NAMALWA (cell line): Measurements from ENCODE around the gene ANXA6.

Experiments
- DNase-seq: peaks from one replicate; pipeline ENCODE4 v3.0.0-alpha.2; 2015; ENCODE audit warnings: low spot score

ANXA6 gene

DNA sequence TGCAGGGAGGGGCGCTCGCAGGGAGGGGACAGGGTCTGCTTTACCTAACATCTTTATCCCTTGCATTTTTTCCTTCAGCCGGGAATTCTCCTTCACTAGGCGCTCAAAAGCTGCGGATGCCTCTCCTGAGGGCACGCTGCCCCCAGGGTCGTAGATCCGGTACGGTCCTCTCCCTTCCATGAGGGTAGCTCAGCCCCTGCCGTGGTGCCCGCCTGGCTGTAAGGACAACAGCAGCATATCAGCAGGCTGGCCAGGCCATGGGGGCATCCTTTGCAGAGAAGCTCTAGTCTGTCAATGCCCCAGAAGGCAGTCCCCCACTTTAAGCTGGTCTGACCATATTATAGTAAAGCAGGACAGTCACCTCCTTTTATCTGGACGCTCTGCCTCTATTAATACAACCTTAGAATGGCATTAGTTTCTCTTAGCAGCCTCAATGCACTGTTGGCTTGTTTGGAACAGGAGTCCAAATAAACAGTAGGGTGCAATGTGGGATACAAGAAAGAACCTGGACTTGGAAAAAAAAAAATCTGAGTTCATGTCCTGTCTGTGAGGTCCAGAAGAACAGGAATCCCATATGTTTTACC is 92.6 kb downstream of the ANXA6 start:
- no peak for DNase-seq

DNA sequence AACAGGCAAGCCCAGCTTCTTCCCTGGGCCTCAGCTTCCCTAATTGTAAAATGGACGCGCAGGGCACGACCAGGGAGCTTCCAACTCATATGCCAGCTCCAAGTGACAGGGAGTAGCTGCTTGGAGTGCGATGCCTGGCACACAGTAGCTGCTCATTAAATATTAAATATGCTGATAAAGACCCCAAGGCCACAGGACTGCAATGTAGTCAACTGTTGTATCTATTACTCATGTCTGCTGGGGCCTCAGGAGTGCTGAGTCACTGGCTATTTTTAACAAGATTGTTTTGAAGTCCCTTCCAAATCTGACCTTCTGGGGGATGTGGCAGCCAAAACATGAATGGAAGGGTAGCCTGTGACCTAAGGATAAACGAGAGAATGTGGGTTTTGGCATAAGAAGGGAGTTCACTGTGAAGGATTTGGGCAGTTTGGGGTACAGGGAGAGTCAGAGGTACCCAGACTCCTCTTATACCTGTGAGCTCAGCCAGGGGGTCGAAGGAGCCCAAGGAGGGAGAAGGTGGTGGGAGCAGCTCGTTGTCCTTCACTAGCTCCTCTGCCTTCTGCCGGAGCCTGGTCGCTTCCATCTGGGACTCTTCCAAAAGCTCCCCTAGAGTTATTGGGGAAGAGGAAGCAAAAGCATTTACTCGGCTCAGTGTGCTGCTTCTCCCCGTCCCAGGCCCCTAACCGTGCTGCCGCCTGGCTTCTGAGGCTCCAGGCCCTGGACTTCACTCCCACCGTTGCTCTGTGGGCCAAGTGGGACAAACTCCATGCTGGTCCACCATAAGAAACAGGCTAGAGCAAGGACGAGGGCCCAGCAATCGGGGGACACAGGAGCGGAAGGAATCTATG is 94.2 kb downstream of the ANXA6 start:
- no peak for DNase-seq

DNA sequence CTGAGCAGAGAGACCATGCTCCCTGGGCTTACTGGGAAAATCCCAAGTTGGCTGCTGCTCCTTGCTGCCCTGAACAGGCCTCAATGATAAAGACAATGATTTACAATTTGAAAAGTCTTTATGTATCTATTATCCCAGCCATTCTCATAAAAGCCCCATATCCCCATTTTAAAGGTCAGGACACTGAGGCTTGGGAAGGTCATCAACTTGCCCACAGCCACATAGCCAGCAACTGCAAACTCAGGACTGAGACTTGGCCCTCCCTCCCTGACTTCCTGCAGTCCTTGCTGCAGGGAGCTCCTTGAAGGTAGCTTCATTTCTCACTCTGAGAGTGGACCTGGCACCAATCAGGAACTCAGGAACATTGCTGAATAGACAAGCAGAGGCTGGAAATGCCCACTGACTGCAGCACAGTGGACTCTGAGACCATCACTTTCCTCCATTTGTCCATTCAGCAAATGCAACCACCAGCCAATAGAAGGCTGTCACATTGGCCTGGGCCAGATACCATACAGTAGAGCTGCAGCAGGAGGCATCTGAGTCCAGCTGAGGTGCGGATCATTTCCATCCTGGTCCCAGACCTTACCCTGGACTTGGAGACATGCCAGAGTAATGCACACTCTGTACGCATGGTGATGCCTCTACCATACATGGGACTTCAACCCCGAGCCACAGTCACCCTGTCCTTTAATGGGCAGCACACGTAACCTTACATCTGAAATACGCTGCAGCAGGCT is 95.0 kb downstream of the ANXA6 start:
- no peak for DNase-seq

DNA sequence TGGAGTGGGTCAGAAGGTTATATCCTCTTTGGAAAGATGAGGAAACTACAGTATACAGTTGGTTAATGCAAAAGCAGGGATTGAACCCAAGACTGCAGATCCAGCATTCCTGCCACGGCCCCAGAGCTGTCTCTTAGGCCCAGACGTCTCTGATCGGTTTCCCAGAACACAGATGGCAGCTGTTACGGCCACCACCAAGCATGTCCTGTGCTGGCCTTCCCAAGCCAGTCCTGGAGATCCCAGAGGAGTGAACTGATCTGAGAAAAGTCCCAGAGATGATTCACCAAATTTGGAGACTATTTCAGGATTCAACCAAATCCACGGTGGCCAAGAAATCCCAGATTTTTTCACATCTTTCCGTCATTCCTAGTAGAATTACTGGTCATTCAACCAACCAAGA is 96.8 kb downstream of the ANXA6 start:
- DNase-seq: no peak

DNA sequence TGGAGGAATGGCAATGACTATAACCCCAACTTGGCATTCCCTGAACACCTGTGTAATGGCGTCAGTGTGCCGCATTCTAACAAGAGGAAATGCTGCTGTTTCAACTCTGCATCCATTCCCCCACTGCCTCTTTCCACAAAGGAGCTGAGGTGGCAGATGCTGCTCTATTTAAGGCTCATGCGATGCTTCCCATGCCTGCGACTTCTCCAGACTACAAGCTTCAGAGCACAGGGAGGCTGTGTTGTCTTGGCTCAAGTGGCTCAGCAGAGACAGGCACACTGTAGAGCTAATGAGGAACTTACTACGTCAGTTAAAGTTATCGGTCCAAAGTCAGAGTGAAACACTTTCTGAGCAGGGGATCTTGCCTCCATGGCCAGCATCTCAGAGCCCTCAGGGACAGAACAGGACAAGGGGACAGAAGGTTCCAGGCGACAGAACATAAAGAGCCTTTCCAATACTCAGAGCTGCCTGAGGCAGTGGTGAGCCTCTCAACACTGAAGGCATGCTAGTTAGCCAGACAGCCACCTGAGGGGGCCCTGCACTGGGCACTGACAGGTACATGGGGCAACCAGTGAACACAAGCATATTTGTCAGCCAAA is 98.6 kb downstream of the ANXA6 start:
- DNase-seq: peak; percentile 28

DNA sequence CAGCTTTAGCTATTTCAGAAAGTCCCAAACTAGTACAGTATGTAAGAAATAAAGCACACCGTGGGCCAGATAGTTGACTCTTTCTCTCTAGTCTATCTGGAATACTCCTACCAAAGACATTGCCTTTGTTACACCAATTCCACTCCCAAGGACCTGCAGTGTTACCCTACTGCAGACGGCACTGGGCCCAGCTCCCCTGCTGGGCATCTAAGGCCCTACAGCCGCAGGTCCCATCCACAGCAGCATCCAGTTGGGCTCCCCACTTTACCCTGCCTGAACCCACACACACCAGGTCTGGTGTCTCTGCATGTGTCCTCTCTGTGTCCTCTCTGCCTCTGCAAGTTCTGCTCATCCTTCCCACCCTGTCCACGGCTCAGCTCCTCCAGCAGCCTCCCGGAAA is 99.3 kb downstream of the ANXA6 start:
- DNase-seq: no peak

DNA sequence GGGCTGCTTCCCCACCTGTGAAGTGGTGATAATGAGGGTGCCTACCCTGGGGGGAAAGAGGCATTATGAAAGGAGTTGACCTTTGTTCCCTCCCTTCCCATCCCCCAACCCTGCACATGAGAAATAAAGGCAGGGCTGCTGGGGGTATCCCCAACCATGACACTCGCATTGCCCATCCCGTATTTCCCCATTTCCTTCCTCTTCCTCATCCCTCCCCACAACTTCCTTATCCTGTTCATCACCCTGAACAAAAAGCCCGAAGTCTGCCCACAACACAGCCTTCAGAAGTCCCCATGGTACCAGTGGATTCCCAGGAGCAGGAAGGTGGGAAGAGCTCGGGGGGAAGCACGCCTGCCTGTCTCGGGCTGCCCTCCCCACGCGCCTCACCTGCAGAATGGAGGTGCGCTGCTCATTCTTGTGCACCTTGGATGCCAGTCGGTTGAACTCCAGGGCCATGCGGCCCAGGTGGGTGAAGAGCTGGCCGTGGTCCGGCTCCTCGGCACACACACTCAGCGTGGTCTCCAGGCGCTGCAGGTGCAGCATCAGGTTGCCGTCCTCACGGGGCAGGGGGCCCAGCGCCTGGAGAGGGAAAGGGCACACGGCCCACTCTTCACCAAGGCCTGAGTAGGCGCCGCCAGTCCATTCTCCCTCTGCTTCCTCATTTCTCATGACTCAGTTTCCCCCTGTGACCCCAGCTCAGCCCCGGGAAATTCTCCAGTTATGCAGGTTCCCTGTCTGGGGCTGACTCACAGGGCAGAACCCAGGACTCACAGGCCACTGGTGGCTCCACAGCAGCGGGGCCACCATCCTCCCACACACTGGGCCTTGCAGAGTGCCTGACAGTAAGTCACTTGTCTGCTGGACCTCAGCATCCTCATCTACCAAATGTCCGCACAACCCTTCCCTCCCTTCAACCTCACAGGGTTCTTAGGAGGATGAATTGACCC is 100.9 kb downstream of the ANXA6 start:
- DNase-seq: no peak

DNA sequence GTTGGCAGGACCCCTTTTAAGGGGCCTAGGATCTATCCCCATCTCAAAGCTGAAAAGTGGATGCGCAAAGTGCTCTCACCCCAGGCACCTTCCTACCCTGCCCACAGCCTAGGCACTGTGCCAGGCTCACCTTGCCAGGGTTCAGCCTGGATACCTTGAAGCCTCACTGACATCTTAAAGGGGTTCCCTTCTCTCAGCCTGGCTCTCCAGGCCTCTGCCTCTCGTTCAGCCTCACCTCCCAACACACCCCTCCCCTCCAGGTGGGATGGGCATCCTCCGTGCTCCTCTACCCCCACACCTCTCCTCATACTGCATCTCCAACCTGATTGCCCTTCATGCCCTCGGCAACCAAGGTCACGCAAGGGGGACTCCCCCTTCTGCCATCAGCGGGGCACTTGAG is 102.2 kb downstream of the ANXA6 start:
- DNase-seq: no peak

DNA sequence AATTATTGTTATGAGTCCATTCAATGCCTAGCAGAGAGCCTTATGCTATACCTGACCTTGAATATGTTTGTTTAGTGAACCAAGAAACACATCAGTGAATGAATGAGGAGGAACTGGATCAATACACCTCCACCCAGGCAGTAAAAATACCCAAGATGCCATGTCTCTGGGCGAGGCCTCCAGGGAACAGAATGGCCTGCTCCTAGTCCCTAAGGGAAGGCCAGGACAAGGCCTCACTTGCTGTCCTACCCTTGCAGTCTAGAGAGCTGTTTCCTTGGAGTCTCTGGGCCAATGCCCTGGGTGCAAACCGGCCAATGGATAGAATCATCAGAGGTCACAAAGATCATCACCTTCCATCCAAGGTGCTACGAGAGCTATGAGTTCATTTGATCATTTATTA is 102.9 kb downstream of the ANXA6 start:
- DNase-seq: no peak

DNA sequence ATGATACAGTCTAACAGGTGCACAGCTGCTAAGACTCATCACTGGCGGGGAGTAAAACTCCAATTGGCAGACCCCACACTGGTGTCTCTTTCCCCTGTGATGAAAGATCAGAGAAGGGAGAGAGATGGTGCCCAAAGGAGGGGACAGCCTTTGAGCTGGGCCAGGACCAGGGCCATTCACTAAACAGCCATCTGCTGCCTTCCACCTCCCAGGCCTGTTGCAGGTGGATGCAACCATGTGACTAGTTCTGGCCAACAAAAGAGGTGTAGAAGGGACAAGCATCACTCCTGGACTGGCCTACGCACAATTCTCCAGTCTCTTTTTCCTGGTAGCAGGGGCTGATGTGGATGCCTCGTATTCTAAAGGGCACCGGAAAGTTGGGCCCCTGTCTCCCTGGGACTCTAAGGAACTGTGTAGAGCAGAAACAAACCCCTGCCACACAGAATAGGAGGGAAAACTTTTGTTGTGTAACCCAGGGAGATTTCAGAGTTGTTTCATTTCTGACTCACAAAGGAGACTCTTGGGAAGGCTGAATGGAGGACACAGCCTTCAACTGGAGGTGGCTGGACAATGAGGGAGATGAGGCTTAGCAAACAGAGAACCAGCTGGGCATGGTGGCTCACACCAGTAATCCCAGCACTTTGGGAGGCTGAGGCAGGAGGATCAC is 103.7 kb downstream of the ANXA6 start:
- DNase-seq: no peak

DNA sequence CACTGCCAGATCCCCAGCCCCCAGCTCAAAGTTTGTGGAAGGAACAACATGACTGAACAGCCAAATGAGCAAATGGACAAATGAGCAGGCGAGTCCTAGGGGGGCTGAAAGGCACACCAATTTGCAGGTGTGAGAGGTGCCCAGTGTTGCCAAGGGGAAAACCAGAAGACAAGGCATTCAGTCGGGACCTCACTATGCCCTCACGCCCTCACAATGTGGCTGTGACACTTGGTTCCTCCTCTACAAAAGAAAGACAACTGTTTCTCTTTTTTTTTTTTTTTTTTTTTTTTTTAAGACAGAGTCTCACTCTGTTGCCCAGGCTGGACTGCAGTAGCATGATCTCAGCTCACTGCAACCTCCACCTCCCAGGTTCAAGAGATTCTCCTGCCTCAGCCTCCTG is 104.7 kb downstream of the ANXA6 start:
- DNase-seq: no peak

DNA sequence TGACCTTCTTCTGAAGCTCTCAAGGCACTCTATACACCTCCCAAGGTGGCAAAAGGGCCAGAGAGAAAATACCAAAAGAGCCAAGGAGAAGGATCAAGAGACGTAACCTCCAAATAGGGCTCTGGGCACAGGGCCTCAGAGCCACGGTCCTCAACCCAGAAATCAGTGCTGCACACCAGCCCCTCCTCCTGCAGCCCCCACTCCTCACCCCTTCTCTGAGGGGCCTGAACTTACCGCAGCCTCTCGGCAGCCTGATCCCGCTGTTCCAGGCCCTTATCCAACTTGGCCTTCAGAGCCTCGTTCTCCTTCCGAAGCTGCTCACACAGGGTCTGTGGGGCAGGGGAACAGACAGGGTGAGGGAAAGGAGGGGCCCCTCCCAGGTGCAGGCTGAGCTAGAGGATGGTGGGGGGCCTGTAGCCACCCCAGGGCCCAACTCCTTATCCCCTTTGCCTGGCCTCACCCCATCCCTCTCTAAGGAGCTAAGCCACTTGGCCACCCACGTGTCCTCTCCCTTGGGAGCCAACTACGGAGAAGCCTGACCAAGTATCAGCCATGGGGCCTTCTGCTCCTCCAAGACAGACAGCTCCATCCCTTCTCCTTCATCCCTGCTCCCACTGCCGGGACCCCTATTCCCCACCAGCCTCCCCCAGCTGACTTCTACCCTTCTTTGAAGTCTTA is 105.5 kb downstream of the ANXA6 start:
- DNase-seq: no peak

DNA sequence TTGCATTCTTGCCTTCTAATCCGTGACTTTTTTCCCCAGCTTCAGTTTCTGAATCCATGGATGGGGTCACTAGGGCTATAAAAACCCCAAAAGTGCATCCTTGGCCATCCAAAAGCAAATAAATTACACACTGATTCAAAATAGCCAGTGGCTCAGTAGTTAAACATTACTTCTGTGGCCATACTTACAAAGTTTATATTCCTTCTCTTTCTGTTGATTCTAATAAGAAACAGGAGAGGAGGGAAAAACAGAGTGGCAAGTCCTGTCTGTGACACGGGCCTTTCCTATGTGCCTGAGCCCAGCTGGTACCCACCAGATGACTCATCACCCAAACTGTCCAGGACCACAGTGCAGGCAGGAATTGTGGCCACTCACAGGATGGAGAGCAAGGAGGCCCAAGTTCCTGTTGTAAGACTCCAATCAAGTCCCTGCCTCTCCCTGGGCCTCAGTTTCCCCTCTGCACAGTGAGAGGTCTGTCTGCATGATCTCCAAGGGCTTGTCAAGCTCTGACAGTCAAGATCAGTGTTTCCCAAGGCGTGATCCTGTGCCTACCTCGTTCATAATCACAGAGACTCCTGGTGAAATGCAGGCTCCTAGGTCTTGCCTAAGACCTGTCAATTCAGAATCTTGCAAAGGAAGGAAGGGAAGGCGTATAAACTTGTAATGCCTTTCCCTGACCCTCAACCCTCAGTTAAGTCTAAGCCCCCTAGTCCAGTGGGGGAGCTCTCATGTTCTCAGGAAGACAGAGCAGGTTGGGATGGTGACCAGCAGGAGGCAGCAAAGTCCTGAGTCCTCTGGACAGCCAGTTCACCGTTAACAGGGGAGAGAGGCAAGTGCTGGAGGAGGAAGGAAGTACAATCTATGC is 106.3 kb downstream of the ANXA6 start:
- peak; percentile 89 for DNase-seq
